GM15510 (cell line): ENCODE data around the gene SMCO4.

ENCODE experiments used
- POLR2A ChIP-seq: IDR thresholded peaks from 3 replicates; pipeline ENCODE4 v1.6.1; 2011; ENCODE audit warnings: borderline replicate concordance; ENCODE audit not compliant: insufficient read length; ENCODE audit errors: extremely low read depth

SMCO4 gene, protein sequence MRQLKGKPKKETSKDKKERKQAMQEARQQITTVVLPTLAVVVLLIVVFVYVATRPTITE

GRCh38 chr11:93543292-93543977 lies at the start of gene SMCO4:
TSS of gene SMCO4 (minus strand) at chr11:93543391. CDS start at chr11:93479189, 64,202 bp downstream.
- TF ChIP-seq POLR2A: peak; percentile 54

- TF ChIP-seq POLR2A: no peak
These were observed 48.2 kb upstream of the SMCO4 start for GRCh38 chr11:93591247-93591898.

DNA sequence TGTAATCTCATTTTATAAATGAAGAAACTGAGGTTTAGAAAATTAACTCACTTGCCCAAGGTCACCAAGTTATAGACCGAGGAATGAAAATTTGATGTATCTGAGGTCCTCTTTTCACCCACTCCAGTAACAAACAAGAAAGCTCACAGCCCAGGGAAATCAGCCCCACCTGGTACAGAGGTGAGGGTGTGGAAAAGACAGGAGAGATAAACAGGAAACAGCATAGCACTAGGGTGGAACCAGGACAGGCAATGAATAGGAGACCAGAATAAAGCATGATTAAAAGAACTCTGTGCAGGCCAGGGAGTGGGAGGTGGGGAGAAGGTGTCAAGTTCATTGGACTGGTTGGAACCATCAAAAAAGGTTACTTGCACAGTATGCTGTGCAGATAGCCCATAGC lies 46.2 kb upstream of the SMCO4 start:
- TF ChIP-seq POLR2A: no peak

- no peak for TF ChIP-seq POLR2A
These were observed 44.8 kb upstream of the SMCO4 start for GRCh38 chr11:93587858-93588581.

DNA sequence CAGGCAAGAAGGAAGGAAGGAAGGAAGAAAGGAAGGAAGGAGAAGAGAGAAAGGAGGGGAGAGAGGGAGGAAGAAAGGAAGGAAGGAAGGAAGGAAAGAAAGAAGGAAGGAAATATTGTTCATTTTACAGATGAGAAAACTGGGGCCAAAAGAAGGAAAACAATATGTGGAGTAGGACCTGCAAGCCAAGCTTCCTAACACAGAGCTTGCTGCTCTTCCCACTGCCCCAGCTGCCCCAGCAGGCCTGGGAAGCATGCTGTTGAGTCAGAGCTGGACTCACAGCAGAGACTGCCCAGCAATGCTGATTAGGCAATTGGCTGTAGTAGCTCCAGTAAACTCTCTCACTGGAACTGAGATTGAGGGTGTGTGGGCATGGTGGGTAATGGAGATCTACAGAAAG lies 42.6 kb upstream of the SMCO4 start:
- TF ChIP-seq POLR2A: no peak

- TF ChIP-seq POLR2A: no peak
These were observed 40.3 kb upstream of the SMCO4 start for GRCh38 chr11:93583490-93583889.

- TF ChIP-seq POLR2A: no peak
These were observed 36.1 kb upstream of the SMCO4 start for GRCh38 chr11:93579187-93579751.

GRCh38 chr11:93577286-93577685 lies 34.1 kb upstream of the SMCO4 start:
- no peak for TF ChIP-seq POLR2A

- TF ChIP-seq POLR2A: no peak
These were observed 31.5 kb upstream of the SMCO4 start for GRCh38 chr11:93574638-93575220.

DNA sequence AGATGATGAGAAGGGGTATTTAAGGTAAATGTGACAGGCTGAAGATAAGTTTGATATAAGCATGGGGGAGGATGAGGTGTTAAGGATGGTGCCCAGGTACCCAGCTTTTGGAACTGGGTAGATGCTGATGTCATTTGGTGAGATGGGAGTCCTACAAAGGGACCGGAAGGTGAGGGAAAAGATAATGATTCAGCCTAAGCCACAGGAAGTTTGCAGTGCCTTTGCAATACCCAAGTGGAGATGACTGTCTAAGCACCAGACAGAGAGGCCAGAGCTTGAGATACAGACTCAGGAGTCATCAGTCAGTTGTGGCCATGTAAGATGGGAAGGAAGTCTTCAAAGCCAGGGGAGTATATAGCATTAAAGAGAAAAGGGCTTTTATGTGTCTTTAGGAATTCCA lies 30.0 kb upstream of the SMCO4 start:
- no peak for TF ChIP-seq POLR2A

DNA sequence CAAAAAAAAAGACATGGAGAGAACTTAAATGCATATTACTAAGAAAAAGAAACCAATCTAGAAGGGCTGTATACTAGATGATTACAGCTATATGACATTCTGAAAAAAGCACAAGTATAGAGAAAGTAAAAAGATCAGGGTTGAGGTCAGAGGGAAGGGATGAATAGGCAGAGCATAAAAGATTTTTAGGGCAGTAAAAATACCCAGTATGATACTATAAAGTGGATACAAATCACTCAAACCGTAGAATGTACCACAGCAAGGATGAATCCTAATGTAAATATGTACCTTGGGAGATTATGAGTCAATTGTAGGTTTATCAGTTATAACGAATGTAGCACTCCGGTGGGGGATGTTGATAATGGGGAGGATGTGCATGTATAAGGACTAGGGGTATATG lies 29.4 kb upstream of the SMCO4 start:
- TF ChIP-seq POLR2A: no peak

DNA sequence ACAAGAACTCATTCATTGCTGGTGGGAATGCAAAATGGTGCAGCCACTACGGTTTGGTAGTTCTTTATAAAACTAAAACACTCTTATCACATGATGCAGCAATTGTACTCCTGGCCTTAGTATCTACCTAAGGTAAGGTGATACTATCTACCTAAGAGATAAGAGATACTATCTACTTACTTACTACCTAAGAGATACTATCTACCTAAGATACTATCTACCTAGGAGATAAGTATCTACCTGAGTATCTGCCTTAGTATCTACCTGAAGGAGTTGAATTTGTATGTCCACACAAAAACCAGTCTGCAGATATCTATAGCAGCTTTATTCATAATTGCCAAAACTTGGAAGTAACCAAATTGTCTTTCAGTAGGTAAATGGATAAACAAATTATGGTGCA lies 29.0 kb upstream of the SMCO4 start:
- no peak for TF ChIP-seq POLR2A

GRCh38 chr11:93571612-93572011 lies 28.4 kb upstream of the SMCO4 start:
- TF ChIP-seq POLR2A: no peak

GRCh38 chr11:93570759-93571413 lies 27.7 kb upstream of the SMCO4 start:
- TF ChIP-seq POLR2A: no peak
